Measurements from ENCODE around the gene ARF1.

DNA sequence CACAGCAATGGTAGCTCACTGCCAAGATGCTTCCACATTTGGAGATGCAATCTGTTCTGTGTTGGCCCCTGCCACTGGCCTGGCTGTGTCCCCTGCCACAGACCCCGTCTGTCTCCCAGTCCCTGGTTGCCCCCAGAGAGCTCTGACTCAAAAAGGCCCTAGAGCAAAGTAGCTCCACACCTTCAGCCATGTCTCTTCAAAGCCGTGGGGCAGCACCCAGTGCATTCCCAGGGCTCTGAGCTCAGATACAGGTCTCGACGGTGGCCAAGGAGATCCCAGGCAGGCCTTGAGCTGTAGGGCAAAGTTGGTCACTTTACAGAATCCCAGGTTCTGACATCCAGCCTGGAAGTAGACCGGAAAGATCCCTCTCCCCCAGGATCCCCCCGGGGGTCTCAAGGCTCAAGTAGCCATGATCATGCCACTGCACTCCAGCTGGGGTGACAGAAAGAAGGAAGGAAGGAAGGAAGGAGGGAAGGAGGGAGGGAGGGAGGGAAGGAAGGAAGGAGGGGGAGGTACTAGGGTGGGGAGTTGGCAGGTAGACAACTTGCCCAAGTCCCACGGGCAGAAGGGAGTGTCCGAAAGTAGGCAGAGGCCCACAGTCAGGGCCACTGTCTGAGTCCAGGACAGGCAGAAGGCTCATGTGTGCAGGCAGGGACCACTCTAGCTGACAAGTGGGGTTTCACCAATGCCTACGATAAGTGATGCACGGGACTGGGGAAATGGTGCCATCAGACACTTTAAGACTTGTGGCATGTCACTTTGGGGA is 4.8 kb upstream of the ARF1 start:
- TF ChIP-seq, protein P1, sequence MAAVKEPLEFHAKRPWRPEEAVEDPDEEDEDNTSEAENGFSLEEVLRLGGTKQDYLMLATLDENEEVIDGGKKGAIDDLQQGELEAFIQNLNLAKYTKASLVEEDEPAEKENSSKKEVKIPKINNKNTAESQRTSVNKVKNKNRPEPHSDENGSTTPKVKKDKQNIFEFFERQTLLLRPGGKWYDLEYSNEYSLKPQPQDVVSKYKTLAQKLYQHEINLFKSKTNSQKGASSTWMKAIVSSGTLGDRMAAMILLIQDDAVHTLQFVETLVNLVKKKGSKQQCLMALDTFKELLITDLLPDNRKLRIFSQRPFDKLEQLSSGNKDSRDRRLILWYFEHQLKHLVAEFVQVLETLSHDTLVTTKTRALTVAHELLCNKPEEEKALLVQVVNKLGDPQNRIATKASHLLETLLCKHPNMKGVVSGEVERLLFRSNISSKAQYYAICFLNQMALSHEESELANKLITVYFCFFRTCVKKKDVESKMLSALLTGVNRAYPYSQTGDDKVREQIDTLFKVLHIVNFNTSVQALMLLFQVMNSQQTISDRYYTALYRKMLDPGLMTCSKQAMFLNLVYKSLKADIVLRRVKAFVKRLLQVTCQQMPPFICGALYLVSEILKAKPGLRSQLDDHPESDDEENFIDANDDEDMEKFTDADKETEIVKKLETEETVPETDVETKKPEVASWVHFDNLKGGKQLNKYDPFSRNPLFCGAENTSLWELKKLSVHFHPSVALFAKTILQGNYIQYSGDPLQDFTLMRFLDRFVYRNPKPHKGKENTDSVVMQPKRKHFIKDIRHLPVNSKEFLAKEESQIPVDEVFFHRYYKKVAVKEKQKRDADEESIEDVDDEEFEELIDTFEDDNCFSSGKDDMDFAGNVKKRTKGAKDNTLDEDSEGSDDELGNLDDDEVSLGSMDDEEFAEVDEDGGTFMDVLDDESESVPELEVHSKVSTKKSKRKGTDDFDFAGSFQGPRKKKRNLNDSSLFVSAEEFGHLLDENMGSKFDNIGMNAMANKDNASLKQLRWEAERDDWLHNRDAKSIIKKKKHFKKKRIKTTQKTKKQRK (IDR thresholded peaks at IDR 0.05; ENCODE audit: low read depth, low read length), result no peak
- TF ChIP-seq, protein P2, sequence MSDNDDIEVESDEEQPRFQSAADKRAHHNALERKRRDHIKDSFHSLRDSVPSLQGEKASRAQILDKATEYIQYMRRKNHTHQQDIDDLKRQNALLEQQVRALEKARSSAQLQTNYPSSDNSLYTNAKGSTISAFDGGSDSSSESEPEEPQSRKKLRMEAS (IDR thresholded peaks at IDR 0.05; ENCODE audit: low read depth, low read length), result no peak
- TF ChIP-seq EZH2 (IDR thresholded peaks at IDR 0.05; ENCODE audit: borderline replicate concordance, control insufficient read depth, low read depth, low read length) (no peak), CBX3 (IDR thresholded peaks at IDR 0.05; ENCODE audit: borderline replicate concordance, low read depth) (no peak)

All from GM12878 (cell line).